Thoracic aorta endothelial cell (primary cell): ENCODE data around the gene PCIF1. TPM values are rescaled to one million over a fixed set of nuclear protein-coding genes. Genes with fewer than 3 reads are reported as not detected.

Experiments used
- total RNA-seq: library from RNA; depleted of rRNA; stranded (reverse); fragments of >200 nt; gene quantifications from 2 replicates; pipeline ENCODE4 v1.2.3, GENCODE V29; 2012

The PCIF1 gene
- 12.2 and 15.7 TPM in 2 replicates for total RNA-seq

DNA sequence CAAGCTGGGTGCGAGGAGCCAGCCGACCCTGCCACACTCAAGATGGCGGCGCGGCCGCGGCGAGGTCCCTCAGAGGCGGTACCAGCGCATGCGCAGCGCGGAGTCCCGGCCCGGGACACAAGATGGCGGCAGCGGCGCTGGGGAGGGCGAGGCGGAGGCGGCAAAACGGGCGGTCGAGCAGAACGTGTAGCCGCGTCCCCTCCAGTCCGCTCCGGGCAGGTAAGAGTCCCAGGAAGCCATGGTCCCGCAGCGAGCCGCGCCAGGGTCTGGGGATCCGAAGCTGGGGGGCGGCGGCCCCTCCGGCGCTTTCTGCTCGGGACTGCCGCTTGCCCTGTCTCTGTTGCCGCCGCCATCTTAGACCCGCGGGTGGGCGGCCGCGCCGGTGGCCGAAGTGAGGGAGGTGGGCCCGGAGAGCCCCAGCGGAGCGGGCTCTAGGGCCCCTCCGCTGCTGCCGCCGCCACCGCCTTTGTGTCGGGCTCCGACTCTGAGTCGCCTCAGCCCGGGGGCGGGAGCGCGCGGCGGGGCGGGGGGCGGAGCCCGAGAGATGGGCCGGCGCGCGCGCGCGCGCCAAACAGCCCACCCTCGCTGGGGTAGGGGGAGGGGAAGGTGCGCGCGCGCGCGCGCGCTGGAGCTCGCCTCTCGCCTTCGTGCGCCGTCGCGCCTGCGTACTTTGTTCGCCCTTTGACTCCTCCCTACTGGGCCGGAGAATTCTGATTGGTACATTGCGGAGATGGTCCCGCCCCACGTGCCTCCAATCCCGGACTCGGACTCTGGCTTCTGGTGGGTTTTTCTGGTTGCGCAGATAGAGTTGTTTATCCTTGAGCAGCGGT lies at the start of gene PCIF1:
Gene PCIF1, plus strand, starts transcription at position 98 of the 830 bp plus-strand sequence. CDS start 4,317 bp downstream, outside the sequence.

DNA sequence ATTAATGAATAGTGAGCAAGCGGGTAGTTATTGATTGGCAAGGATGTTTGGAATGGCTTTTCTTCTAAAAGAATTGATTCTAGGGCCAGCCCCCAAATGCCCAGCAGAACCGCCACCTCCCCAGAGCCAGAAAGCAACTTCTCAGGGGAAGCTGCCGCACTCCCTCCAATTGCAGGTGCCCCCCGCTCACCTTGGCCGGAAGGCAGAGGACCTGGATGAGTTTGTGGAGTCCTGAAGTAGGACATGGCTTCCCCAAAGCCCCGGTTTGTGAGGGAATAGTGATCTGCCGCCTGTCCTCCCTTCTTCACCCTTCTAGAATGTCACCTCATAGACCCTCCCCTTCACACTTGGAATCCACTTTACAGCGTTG lies 47.2 kb upstream of the PCIF1 start, which contains the start of gene SPATA25:
Gene SPATA25, minus strand, starts transcription at position 277 of the 370 bp plus-strand sequence. Its CDS starts 32 bp downstream, at position 245.

DNA sequence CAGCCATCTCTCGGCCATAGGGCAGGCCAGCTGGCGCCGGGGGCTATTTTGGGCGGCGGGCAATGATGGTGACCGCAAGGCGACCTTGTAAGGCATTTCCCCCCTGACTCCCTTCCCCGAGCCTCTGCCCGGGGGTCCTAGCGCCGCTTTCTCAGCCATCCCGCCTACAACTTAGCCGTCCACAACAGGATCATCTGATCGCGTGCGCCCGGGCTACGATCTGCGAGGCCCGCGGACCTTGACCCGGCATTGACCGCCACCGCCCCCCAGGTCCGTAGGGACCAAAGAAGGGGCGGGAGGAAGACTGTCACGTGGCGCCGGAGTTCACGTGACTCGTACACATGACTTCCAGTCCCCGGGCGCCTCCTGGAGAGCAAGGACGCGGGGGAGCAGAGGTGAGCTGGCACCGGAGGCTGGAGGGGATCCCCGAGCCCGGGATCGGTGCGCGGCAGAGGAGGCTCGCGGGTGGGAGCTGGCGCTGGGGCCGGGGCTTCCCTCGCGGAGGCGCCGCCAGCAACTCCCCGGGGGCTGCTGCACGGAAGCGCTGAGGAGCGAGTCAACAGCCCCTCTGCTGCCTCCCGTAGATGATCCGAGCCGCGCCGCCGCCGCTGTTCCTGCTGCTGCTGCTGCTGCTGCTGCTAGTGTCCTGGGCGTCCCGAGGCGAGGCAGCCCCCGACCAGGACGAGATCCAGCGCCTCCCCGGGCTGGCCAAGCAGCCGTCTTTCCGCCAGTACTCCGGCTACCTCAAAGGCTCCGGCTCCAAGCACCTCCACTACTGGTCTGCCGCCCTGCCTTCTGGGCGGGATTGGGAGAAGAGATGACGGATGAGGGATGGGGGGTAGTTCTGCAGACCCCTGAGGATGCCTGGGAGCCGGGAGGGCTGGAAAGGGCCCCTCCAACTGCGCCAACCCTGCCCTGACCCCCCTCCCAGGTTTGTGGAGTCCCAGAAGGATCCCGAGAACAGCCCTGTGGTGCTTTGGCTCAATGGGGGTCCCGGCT lies 43.2 kb upstream of the PCIF1 start, which contains the start of the genes CTSA and NEURL2:
Gene CTSA, plus strand, starts transcription at position 351 of the 999 bp plus-strand sequence. Its CDS starts 234 bp downstream, at position 585.
Gene NEURL2, minus strand, starts transcription at position 224 of the 999 bp plus-strand sequence. Its CDS starts 217 bp downstream, at position 7.

DNA sequence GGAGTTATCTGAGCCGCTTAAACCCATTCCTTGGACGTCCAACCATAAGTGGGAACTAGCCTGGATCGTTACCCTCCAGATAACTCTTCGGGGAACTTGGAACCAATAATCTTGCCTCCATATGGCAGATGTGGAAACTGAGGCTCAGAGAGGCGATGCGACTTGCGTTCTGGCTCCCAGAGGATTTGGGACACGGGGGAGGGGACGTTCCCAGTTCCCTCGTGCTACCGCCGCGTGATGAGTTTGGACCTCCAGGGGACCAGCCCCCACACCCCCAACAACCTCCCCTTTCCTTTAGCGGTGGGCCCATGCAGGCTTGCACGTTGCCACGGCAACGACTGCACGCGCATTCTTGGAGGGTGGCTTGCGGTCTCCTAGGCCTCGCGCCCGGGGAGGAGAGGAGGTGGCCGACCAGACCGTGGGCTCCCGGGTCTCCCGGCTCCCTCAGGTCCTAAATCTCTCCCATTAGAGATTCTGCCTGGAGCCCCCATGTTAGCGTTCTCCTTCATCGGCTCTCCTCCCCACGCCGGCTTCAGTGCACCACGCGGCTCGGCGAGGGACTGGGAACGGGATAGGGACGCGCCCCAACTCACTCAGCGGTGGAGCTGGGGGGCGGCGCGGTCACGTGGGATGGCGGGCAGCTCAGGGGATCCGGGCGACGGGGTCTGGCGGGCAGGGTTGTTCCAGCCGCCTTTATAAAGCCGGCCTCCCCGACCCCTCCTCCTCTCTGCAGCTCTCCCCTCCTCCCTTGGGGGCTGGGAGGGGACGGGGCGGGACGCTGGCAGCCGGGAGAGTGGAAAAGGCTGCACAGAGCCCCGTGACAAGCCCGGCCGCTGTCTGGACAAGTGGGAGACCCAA lies 22.8 kb upstream of the PCIF1 start, which contains the start of gene PLTP:
Gene PLTP, minus strand, starts transcription at position 670 of the 858 bp plus-strand sequence. CDS start 703 bp downstream, outside the sequence.

DNA sequence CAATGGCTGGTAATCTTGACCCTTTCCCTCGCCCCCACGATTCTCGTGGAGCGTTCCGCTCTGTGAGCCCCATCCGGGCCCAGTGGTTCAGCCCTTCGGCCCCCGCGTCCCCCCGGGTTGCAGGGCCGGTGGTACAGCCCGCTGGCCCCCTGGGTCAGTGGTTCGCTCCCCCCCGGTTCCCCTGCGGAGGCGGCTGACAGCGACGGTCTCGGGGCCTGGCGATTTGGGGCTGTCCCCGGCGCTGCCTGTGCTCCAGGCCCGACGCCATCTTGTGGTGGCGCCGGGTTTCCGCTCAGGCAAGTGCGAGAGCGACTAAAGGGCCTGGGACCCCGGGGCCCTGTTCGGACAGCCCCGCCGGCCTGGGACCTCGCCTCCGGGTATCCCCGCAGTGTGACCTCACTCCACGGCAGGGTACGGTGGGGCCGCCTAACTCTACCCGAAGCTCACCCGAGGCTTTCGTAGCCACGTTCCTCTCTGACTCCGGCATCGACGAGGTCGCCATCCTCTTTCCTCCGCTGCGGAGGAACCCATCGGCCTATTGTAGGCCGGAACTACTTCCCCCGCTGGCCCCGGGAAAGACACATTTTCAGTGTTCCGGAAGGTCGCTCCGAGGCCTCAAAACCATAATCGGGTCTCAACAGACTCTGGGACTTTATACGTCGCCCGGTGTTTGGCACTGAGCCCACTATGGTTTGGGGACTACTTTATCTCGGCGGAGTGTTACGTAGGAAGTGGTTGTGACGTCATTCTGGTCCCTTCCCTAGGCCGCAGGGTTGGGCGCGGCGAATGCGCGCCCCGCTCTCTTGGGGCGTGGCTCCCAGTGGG lies 37.4 kb downstream of the PCIF1 start, which contains the start of gene ZNF335:
Gene ZNF335, minus strand, starts transcription at position 529 of the 825 bp plus-strand sequence. CDS start 793 bp downstream, outside the sequence.

Other genes with a start within 250 kb of the PCIF1 start
- not detected in 2 replicates for gene WFDC13, start 232.6 kb upstream of the PCIF1 start, total RNA-seq
- gene WFDC10B, start 229.7 kb upstream of the PCIF1 start, total RNA-seq, result not detected in 2 replicates
- gene SPINT4, start 212.3 kb upstream of the PCIF1 start, total RNA-seq, result not detected in 2 replicates
- 0.13 TPM in 1 of 2 replicates, not detected in the other for gene WFDC3, start 142.8 kb upstream of the PCIF1 start, total RNA-seq
- gene DNTTIP1, start 142.7 kb upstream of the PCIF1 start, total RNA-seq, result 18.8 and 22.7 TPM in 2 replicates
- 34.0 and 61.5 TPM in 2 replicates for gene UBE2C, start 122.0 kb upstream of the PCIF1 start, total RNA-seq
- not detected in 2 replicates for gene TNNC2, start 107.4 kb upstream of the PCIF1 start, total RNA-seq
- 19.8 and 22.3 TPM in 2 replicates for gene SNX21, start 100.9 kb upstream of the PCIF1 start, total RNA-seq
- gene ACOT8, start 77.3 kb upstream of the PCIF1 start, total RNA-seq, result 16.8 and 24.0 TPM in 2 replicates
- 4.8 and 5.4 TPM in 2 replicates for gene ZSWIM3, start 77.1 kb upstream of the PCIF1 start, total RNA-seq
- 9.3 and 10.4 TPM in 2 replicates for gene ZSWIM1, start 53.5 kb upstream of the PCIF1 start, total RNA-seq
- gene SPATA25, start 47.1 kb upstream of the PCIF1 start, total RNA-seq, result 0.79 and 1.2 TPM in 2 replicates
- gene NEURL2, start 43.5 kb upstream of the PCIF1 start, total RNA-seq, result 2.0 and 3.3 TPM in 2 replicates
- gene CTSA, start 43.3 kb upstream of the PCIF1 start, total RNA-seq, result 55.5 and 55.7 TPM in 2 replicates
- 13.4 and 17.0 TPM in 2 replicates for gene PLTP, start 22.5 kb upstream of the PCIF1 start, total RNA-seq
- gene ZNF335, start 37.5 kb downstream of the PCIF1 start, total RNA-seq, result 18.6 and 20.5 TPM in 2 replicates
- not detected in 2 replicates for gene MMP9, start 74.2 kb downstream of the PCIF1 start, total RNA-seq
- gene SLC12A5, start 94.5 kb downstream of the PCIF1 start, total RNA-seq, result under 0.01 and 0.22 TPM in 2 replicates
- 28.3 and 29.2 TPM in 2 replicates for gene NCOA5, start 155.3 kb downstream of the PCIF1 start, total RNA-seq
- 8.4 and 19.2 TPM in 2 replicates for gene CD40, start 183.6 kb downstream of the PCIF1 start, total RNA-seq